Stimulated activated CD8-positive, alpha-beta memory T cell treated with anti-CD3 and anti-CD28 coated beads, Interleukin-12 subunit alpha, Interleukin-12 subunit beta, amount 100 ng/mL, for 24 hours (primary cell): ENCODE results near the gene PRKCA.
"Not testable (repeated sequence)": the region's sequence is repeated elsewhere in the genome, so short reads cannot be mapped to it uniquely, and the experiment has no call there.

Experiments used
- DNase-seq: peaks from one replicate; pipeline ENCODE4 v3.0.0-alpha.2; 2020; ENCODE audit errors: extremely low read depth

Gene PRKCA

DNA sequence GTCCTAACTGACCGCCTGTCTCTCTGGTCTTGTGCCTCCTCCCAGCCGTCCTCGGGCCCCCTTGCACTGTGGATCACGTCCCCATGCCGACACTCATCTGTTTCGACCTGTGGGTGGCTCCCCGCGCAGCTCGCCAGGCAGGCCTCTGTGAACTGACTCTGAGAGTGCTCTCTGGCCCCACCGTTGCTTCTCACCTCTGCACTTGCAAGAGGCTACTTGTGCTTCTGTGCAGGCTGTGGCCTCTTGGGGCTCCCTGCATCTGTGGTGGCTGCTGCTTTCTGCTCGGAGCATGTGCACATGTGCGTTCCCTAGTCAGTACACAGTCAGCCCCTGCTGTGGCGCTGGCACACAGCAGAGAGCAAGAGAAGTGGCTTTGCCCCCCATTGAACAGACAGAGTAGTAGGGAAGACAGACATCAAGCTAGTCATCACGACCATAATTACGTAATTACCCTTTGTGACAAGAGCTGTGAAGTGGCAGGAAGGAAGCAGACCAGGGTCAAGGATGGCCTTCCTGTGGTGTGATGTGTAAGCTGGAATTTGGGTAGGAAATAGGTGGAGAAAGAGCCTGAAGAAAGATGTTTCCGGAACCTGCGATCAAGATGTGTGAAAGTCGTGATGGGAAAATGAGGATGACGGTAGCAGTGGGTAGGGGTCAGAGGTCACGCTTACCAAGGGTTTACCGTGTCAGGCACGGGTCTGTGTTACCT lies 276.5 kb downstream of the PRKCA start:
- DNase-seq, result no peak

DNA sequence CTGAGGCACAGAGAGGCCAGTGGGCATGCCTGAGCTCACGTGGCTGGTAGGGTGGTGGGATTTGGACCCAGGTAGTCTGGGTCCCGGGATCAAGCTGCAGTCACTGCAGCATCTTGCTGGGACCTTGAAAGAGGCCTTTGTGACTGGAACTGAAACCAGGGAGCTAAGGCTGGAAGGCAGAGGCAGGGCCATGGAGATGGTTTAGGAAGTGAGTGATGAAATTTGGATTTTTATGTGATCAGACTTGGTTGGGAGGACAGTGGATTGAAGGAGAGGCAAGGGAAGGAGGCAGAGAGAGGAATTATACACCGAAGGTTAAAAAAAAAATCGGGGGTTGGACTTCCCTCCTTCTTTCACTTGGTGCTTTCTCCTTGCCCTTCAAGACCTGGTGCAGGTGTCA lies 277.1 kb downstream of the PRKCA start:
- DNase-seq, result no peak

DNA sequence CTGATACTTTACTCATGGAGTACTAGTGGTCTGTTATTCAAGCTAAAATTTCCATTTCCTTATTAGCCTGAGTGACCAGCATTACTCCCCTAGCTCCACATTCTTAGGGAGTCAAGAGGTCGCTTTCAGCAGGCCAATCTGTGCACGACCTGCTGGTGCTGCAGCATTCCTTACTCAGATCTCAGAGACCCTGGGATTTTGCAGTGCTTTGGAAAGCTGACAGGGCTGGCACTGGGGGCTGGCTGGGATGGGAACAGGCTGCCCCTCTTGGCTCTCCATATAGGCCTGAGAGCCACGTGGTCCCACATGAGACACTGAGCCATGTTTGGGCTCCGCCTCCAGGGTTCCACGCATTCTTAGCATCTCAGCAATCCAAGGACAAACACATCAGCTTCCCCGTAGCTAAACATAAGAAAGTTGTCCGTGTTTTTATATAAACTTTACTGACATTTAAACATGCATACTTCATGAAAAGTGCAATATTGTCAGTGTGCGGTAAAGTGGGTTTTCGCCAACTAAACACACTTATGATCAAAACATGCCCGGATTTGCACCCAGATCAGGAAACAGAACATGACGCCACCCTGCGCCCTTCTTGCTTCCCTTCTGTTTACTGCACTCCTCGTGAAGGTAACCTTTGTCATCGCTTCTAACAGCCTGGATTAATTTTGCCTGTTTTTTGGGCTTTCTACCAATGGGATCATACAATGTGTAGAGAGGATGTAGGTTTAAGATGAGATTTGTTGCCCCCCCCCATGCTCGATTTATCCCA lies 278.0 kb downstream of the PRKCA start:
- no peak for DNase-seq

DNA sequence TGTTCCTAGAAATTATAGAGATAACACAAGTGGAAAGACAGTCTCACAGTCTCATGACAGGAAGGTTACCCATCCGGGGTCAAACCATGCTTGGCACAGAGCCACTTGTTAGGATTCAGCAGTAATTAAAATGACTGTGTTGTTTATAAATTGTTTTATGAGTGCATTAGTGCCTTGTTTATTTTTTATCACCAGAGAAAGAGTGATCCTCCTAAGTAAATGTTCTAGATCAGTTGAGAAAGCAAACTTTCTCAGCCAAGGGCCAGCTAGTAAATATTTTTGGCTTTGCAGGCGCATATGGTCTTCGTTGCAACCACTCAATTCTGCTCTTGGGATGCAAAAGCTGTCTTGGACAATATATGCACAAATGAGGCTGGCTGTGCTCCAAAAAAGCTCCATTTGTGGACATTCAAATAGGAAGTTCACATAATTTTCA lies 278.6 kb downstream of the PRKCA start:
- DNase-seq, result no peak

DNA sequence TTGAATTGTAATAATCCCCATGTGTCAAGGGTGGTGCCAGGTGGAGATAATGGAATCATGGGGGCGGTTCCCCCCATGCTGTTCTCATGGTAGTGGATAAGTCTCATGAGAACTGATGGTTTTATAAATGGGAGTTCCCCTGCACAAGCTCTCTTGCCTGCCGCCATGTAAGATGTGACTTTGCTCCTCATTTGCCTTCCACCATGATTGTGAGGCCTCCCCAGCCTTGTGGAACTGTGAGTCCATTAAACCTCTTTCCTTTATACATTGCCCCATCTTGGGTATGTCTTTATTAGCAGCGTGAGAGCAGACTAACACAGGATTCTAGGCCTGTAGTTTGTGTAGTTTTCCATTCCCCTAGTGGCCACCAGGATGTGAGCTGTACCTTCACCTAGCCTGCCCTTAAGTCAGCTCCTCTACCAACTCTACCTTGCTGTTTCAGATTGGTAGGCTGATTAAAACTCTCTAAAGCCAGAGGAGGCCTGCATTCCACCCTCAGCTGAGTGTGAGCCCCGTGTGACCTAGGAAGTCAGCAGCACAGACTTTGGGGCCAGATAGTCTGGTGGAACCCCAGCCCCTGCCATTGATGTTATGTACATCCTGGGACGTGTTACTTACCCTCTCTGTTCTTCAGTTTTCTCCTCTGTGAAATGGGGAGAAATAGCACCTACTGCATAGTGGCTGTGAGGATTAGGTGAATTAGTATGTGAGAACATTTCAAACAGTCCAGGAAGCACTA lies 280.1 kb downstream of the PRKCA start:
- DNase-seq, result no peak

DNA sequence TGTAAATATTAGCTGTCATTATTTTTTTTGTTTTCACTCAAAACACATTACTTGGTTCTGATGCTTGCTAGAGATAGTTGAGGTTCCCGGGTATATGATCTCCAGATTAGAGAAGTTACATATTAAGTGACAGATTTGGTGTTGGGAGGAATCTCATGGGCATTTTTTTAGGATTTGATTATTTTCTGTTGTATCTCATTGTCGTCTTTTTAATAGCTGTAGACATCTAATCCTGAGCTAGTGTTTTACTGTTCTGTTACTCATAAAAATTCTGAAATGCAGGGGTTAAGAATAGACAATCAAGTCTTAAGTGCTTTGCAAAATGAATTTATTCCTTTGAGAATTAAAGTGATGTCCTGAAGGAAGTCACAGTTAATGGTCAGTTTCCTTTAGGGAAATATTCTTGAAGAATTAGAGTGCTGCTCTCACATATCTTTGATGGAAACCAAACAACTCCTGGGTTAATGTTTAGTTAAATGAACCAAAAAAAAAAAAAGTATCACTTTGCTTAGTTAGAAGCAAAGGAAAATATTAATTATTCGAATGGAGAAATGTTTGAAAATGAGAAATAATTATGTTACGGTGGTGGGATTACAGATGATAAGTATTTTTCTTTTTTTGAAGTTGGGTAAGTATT lies 280.8 kb downstream of the PRKCA start:
- no peak for DNase-seq

DNA sequence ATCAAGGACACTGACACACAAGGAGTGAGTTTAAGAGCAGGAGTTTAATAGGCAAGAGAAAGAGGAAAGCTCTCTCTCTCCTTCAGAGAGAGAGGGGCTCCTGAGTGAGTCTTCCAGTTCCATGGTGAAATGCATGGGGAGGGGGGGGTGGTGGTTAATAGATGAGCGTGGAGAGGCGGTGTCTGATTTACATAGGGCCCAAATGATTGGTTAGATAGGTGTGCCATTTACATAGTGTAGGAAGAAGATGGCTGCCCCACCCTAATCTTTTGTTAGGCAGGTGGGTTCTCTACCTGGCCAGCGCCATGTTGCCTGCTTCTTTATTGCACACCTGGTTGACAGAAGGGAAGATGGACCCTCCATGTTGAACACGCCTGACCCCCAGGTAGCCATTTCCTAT lies 282.5 kb downstream of the PRKCA start:
- no peak for DNase-seq

DNA sequence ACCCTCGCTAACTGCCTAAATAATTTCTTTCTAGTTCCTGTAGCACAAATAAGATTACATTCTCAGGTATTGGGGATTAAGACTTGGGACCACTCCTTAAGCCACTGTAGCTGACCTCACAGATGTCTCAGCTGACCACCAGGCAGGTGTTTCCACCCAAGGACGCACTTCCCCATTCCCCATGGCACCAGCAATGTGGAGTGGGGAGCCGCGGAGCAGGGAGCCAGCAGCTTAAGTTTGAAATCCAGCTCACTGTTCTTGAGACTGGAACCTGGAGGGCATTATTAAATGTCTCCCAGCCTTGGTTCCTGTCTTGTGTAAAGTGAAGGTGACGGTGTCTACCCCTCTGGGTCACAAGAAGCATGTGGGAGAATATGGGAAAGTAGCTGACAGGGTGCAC lies 283.1 kb downstream of the PRKCA start:
- no peak for DNase-seq

DNA sequence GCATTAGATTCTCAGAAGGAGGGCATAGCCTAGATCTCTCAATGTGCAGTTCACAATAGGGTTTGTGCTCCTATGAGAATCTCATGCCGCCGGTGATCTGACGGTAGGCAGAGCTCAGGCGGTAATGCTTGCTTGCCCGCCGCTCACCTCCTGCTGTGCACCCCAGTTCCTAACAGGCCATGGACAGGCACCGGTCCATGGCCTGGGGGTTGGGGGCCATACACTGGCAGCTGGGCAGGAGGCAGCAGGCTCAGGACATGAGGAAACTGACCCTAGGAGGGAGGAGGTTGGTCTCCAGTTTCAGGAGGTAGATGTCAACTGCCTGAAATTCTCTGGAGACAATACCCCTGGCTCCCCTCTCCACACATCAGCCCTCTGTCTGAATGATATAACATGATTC lies 287.5 kb downstream of the PRKCA start:
- no peak for DNase-seq

DNA sequence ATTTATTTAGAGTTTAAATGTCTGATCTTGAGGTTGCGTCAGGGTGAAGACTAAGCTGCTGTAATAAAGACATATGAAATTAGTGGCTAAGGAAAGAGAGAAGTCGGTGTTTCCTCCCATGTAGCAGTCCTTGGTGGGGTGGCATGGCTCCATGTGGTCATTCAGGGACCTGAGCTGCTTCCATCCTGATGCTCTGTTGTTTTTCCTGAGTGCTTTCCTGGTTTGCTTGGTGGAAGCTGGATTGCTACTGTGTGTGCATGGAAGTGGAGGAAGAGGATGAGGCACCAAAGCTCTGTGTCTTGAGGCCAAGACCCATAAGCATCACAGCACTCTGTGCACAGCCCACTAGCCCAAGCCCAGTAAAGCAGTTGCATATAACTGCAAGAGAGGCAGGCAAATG lies 290.7 kb downstream of the PRKCA start:
- DNase-seq, result no peak

DNA sequence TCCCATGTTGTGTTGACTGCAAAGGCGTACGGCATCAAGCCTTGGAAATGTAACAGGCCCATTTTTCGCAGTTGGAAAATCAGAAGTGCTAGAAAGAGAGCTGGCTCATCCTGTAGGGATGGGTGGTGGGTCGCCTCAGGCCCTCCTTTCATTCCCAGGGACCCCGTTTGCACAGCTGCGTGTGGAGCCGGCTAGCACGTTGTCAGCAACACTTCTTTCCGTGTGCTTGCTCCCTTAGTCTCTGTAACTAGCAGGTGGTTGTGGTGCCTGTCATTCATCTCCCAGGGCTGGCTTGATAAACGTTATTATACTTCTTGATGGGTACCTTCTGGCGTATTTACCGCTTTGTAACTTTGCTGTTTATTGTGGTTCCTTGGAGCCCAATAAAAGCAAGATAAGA lies 293.5 kb downstream of the PRKCA start:
- DNase-seq, result no peak

DNA sequence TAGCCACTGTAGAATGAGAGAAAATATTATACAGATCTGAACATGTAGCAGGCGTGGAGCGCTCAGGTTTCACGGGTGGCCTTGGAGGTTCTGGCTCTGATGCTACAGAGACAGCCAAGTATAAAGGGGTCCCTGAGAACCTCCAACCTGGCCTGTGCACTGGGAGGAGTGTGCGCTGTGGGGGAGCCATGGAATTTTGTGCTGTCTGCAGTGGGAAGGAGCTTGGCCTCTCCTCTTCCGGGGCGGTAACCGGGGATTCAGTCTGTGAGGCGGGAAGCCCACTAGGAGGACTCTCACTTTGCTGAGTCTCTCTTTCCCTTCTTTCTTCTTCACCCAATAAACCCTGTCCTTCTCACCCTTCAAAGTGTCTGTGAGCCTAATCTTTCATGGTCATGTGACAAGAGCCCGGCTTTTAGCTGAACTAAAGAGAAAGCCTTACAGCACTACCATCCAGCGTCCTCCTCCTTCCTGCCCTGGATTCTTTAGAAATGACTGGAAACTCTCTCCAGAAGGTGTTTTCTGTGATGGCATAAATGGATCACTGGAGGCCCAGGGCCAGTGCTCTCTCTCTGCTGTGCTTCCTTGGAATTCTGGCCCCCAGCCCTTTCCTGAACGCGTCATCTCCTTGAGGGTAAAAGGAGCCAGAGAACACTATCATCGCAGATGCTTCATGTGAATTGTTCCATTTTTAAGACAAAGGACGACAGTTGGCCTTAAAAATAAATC lies 300.4 kb downstream of the PRKCA start:
- no peak for DNase-seq

DNA sequence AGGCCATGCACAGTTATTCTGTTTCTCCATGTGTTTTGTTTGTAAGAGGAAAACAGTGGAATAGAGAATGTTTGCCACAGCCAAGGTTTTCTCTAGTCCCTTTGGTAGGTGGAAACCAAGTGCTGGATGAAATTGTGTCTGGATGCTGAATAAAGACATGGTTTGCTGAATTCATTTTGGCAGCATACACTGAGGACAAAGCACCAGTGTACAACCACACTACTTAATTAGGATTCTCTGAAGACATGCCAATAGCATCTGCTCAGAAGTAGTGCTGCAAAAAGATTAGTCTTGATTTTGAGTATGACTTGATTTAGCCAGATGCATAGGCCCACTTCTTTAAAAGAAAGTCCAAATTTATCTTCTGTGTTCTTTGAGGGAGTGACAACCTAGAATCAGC lies 302.0 kb downstream of the PRKCA start:
- DNase-seq, result no peak

DNA sequence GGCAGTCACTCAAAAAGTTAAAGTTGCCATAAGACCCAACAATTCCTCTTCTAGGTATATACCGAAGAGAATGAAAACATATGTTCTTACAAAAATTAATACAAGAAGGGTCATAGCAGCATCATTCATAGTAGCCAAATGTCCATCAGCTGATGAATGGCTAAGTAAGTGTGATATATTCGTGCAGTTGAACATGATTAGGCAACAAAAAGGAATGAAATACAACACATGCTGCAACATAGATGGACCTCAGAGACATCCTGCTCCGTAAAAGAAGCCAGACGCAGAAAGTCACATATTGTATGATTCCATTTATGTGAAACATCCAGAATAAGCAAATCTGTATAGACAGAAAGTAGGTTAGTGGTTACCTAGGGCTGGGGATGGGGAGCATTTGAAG lies 303.1 kb downstream of the PRKCA start:
- no peak for DNase-seq

DNA sequence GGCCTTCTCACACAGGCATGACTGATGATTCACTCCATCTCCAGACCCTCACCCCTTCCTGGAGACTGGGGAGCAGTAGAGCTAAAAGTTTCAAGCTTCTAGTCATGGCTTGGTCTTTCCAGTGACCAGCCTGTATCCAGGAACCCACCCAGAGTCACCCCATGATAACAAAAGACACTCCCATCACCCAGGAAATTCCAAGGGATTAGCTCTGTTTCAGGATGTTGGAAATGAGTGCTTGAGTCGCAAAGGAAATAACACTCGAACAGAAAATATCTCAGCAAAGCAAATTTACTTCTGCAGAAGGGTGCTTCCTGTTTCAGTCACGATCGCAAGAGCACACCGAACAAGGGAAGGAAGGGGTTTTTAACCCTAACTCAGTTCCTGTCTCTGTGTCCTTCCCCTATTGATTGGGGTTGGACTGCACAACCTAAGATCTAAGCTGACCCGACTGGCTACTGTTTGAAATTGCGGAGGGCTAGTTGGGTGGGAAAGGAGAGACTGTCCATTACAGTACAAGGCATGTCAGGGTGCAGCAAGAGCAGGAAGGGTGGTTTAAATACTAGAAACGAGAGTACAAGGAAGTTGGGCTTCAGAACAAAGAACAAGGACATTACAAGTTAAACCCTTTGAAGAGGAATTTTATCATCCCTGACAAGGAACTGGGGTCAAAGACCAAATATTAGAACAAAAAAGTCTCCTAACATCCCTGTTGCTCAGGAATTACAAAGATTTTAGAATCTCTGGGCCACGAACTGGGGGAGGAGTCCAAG lies 308.1 kb downstream of the PRKCA start:
- no peak for DNase-seq

DNA sequence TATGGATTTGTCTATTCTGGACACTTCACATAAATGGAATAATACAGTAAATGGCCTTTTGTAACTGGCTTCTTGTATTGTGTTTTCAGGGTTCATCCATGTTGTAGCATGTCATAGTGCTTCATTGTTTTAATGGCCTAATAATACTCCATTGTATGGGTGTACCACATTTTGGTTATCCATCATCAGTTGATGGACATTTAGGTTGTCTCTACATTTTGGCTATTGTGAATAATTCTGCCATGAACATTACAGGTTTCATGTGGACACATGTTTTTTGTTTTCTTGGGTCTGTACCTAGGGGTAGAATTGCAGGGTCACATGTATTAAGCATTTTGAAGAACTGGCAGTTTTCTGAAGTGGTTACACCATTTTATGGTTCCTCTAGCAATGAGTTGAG lies 309.0 kb downstream of the PRKCA start:
- DNase-seq, result no peak

DNA sequence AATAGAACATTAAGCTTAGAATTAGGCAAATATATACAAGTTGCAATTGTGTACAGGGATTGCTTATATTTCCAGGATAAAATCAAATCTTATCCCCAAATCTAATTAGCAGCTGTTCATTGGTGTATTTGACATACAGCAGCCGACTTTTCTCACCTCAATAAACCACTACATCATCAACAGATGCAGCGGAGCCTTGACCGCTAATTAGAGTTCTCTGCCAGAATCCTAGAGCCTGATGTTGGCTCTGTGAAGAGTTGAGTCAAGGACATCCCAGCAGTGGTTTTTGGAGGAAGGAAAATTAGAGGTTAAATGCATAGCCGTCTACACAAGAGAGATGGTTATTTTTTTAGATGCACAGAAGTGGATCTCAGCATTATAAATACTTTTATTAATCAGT lies 310.6 kb downstream of the PRKCA start:
- DNase-seq, result no peak

DNA sequence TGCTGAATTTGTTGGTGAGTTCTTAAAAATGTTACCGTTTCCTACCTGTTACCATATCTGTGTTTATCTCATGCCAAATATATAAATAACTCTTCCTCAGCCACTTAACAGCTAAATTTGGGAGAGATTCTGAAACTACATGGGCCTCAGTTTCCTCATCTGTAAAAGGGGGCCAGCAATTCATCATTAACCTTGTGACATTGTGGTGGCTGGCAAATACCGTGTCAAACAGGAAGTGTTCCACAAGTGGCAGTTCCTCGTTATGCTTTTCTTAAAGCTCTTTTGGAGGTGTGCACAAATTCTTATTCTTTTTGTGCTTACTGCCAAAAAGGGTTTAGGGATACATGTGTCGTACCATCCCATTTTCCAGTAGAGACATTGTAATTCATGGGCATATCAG lies 312.1 kb downstream of the PRKCA start:
- DNase-seq, result no peak

DNA sequence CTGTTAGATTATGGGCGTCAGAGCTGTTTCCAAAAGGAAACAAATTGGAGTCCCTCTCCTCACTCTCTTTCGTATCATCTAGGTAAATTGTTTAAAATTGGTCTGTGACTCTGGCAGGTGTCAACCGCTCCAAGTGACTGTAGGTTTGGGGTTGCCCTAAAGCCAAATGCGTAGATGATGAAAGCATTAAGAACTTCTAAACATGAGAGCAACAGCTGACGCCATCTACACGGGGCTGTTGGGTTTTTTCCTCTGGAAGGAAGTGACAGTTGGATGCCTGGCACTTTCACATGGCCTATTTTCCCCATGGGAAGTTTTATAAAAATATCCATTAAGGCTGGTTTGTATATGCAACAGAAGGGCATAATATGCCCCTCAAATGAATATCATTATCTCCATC lies 316.8 kb downstream of the PRKCA start:
- no peak for DNase-seq

DNA sequence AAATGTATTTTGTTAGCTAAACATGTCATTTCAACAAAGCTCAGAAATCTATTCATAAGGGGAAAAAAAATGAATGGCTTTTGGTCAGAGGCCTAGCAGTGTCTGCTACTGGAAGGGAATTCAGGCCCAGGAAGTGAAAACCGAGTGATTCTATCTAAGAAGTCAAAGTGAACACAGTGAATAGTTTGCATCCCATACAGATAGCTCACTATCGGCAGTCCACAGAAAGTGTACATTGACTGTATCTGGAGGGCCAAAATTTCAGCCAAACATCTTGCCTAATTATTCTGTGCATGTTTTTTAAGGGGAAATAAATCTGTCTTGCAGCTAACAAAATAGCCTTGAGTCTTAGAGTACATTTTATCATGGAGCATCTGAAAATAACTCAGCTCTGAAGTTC lies 318.1 kb downstream of the PRKCA start:
- DNase-seq, result no peak

DNA sequence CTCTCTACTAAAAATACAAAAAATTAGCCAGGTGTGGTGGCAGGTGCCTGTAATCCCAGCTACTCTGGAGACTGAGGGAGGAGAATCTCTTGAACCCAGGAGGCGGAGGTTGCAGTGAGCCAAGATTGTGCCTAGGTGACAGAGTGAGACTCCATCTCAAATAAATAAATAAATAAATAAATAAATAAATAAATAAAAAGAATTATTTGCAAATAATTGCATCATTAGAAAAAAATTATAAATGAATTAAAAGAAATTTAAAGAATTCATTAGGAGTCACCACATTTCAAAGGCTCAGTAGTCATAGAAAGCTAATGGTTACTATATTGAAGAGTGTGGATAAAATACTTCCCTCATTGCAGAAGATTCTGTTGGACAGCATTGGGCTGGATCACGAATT lies 322.2 kb downstream of the PRKCA start:
- DNase-seq, result not testable (repeated sequence)
